Lower leg skin (tissue), 4 donors: ENCODE data around the gene MYF5. TPM values are rescaled to one million over a fixed set of nuclear protein-coding genes. Genes with fewer than 3 reads are reported as not detected.

ENCODE experiments used
- DNase-seq, 2 donors: peaks; one replicate each; pipeline ENCODE4 v3.0.0-alpha.2; 2019; ENCODE audit warnings: low spot score in 2 of 2
- H3K4me3 ChIP-seq: fragments of 200-600 bp; sonication (generic); 2 replicates; pipeline ENCODE4 v1.5.1; 2017; ENCODE audit warnings: mild to moderate bottlenecking, low read depth; ENCODE audit not compliant: poor library complexity, severe bottlenecking
- POLR2A ChIP-seq, 2 donors: fragments of 450-650 bp; IDR thresholded peaks; one replicate each; pipeline ENCODE4 v1.6.1; 2016 to 2017; ENCODE audit warnings: antibody characterized with exemption in 2 of 2, mild to moderate bottlenecking in 1 of 2, moderate library complexity in 1 of 2
- WGBS, 2 donors: methylation state at CpG; one replicate each; pipeline ENCODE4 v1.1.5; 2018; 5-methylcytosine and 5-hydroxymethylcytosine counted together
- intact Hi-C: fragments of 100-400 bp; cut with DNase I; formaldehyde crosslinking; loops from one replicate; pipeline ENCODE4 v1.15.0; 2023; ENCODE audit warnings: low total_unique reads
- total RNA-seq, 4 donors: library from RNA; depleted of rRNA; stranded (reverse); fragments of >200 nt; gene quantifications; one replicate each; pipeline ENCODE4 v1.1.0, GENCODE V29; 2016
- TF ChIP-seq, protein P1 (sequence below), 3 donors: fragments of 450-650 bp; IDR thresholded peaks; one replicate each; pipeline ENCODE4 v1.5.1; 2016; ENCODE audit warnings: antibody characterized with exemption in 3 of 3, mild to moderate bottlenecking in 3 of 3, moderate library complexity in 2 of 3

Gene MYF5
- total RNA-seq, 4 donors from 2014 or later = not detected

DNA sequence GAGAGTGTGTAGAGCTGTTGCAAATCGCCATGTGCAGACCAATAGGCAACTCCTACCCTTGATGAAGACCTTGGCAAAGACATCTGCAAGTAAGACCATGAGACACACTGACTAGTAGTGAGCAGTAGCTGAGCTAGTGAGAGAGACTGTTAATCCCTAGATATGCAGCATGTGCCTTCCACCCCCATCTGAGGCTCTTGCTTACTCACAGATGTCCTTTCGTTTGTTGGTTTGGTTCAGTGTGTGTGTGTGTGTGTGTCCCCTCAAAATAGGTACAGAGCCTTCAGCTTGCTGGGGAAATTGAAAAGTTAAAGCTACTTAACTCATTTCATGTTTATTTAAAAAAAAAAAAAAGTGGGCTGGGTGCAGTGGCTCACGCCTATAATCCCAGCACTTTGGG, 37.6 kb downstream of the MYF5 start:
- intact Hi-C loops = no loop called here

DNA sequence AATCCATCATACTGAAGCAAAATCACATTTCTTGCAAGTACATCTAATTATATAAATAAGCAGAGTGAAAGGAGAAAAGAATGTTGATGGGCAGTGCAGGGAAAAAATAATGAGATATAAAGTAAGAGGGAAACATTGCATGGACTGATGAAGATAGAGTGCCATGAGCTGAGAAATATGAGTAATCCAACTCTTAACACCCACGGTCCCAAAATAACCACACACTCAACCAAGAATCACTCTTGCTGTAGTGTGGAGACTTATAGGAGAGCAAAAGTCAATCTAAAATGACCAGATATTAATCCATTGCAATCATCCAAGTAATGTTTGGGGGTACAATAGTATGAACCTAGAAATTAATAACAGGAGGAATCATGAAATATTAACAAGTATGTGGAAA, 40.2 kb downstream of the MYF5 start:
- DNase-seq = no peak
- TF ChIP-seq, protein P1, sequence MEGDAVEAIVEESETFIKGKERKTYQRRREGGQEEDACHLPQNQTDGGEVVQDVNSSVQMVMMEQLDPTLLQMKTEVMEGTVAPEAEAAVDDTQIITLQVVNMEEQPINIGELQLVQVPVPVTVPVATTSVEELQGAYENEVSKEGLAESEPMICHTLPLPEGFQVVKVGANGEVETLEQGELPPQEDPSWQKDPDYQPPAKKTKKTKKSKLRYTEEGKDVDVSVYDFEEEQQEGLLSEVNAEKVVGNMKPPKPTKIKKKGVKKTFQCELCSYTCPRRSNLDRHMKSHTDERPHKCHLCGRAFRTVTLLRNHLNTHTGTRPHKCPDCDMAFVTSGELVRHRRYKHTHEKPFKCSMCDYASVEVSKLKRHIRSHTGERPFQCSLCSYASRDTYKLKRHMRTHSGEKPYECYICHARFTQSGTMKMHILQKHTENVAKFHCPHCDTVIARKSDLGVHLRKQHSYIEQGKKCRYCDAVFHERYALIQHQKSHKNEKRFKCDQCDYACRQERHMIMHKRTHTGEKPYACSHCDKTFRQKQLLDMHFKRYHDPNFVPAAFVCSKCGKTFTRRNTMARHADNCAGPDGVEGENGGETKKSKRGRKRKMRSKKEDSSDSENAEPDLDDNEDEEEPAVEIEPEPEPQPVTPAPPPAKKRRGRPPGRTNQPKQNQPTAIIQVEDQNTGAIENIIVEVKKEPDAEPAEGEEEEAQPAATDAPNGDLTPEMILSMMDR (IDR thresholded peaks at IDR 0.05) = no peak
- TF ChIP-seq POLR2A (IDR thresholded peaks at IDR 0.05) = no peak
- intact Hi-C loops = no loop called here
- WGBS, 2 donors = 68 to 79% methylated on average over 1 of the region's 1 CpG
- no peak overlapping the region for H3K4me3 ChIP-seq

More for the DNA sequence above, 37.6 kb downstream of the MYF5 start:
- TF ChIP-seq POLR2A (IDR thresholded peaks at IDR 0.05) = no peak
- TF ChIP-seq, protein P1 (IDR thresholded peaks at IDR 0.05) = no peak
- 89 to 94% methylated on average over 3 of the region's 3 CpGs for WGBS, 2 donors
- no peak overlapping the region for H3K4me3 ChIP-seq
- DNase-seq = no peak

DNA sequence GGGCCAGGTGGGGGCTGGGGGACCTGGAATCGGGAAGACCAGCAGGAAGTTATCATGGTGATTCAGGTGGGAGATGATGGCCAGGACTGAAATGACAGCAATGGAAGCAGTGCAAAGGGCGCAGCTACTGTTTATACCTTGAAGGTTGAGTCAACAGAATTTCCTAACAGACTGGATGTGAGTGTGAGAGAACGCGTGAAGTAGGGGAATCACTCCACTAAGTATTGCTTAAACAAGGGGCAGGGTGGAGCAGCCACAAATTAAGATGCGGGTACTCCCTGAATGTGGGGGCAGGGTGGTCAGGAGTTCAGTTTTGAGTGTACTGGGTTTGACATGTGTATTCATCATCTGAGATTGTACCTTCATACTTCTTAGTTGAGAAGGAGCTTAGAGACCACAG, 45.1 kb downstream of the MYF5 start:
- WGBS, 2 donors = 85 to 86% methylated on average over 5 of the region's 5 CpGs
- intact Hi-C loops = loop anchor here (10.0 kb wide), 1 partner anchor 347 kb away; no protein-coding TSS in a partner anchor

DNA sequence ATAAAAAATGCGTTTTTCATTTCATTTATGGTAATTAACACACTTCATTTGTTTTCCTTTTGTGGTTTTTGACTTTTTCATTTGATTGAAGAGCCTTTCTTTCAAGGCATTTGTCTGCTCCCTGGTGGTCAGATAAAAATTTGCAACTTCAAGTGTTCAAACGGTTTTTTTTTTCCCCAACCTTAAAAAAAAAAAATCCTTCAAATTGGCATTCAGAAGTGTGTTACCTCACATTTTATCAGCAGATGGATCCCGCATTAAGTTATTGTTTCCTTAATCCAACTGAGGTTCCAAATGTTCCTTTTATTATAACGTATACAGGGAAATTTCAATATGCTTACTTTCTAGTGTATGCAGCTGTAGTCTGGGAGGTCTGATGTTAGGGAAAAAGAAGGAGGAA, 47.2 kb downstream of the MYF5 start:
- no peak for DNase-seq
- intact Hi-C loops = loop anchor here (10.0 kb wide), 1 partner anchor 349 kb away; no protein-coding TSS in a partner anchor
- TF ChIP-seq POLR2A (IDR thresholded peaks at IDR 0.05) = no peak
- TF ChIP-seq, protein P1 (IDR thresholded peaks at IDR 0.05) = no peak
- H3K4me3 ChIP-seq = no peak overlapping the region
- WGBS, 2 donors = 3 to 6% methylated on average over 4 of the region's 4 CpGs

More for the DNA sequence above, 45.1 kb downstream of the MYF5 start:
- TF ChIP-seq, protein P1 (IDR thresholded peaks at IDR 0.05) = no peak
- no peak for TF ChIP-seq POLR2A (IDR thresholded peaks at IDR 0.05)
- DNase-seq = no peak
- no peak overlapping the region for H3K4me3 ChIP-seq

DNA sequence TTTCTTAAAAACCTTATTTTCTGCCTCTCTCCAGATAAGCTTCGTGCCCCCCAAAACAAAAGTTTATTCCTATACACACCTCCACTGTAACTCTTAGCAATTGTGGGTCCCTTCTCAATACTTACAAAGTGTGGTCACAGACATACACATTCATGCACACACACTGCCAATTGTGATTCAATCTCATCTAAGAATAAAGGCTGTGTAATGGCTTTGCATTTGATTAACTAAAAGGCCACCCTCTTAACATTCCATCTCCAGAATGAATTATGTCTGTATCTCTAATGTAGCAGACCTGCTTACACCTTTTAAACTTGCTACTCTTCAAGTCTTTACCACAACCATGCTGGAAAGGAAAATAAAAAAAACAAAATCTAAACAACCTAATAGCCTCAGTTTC, 49.5 kb downstream of the MYF5 start:
- 86 to 93% methylated on average over 1 of the region's 1 CpG for WGBS, 2 donors
- no peak for TF ChIP-seq POLR2A (IDR thresholded peaks at IDR 0.05)
- TF ChIP-seq, protein P1 (IDR thresholded peaks at IDR 0.05) = no peak
- DNase-seq = no peak
- intact Hi-C loops = loop anchor here (10.0 kb wide), 1 partner anchor 351 kb away; no protein-coding TSS in a partner anchor
- no peak overlapping the region for H3K4me3 ChIP-seq

DNA sequence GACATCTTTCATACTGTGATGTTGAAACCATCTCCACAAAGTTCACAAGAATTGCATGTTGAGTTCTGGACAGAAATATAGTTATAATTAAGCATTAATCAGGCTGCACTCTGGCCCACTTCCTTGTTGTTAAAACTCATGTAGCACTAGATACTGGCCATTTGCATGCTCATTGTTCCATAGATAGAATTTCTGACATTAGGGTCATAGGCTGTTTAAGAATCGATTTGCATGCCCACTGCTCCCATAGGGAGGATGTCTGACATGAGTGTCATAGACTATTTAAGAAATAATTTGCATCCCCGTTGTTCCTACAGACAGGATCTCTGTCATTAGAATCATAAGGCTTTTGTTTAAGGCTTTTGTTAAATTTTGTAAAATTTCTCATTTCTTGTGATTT, 50.2 kb downstream of the MYF5 start:
- intact Hi-C loops = loop anchor here (10.0 kb wide), 1 partner anchor 352 kb away; no protein-coding TSS in a partner anchor
- H3K4me3 ChIP-seq = no peak overlapping the region
- 72 to 77% methylated on average over 2 of the region's 2 CpGs for WGBS, 2 donors
- no peak for DNase-seq
- TF ChIP-seq, protein P1 (IDR thresholded peaks at IDR 0.05) = no peak
- no peak for TF ChIP-seq POLR2A (IDR thresholded peaks at IDR 0.05)
